Loucy (cell line): ENCODE results near the gene EGR4.

ENCODE experiments used
- H2AFZ ChIP-seq: fragments of 200-600 bp; sonication (generic); 2 replicates; pipeline ENCODE4 v1.6.0; 2016; ENCODE audit warnings: antibody characterized with exemption, mild to moderate bottlenecking, low read length, moderate library complexity
- H3F3A ChIP-seq: fragments of 200-600 bp; 2 replicates; pipeline ENCODE4 v1.6.0; 2016; ENCODE audit warnings: antibody characterized with exemption, low read depth, mild to moderate bottlenecking
- H3K27me3 ChIP-seq: fragments of 200-600 bp; sonication (generic); 2 replicates; pipeline ENCODE4 v1.6.1; 2014; ENCODE audit warnings: low read length, mild to moderate bottlenecking; ENCODE audit not compliant: insufficient read depth, poor library complexity, severe bottlenecking
- H3K36me3 ChIP-seq: fragments of 200-600 bp; sonication (generic); 2 replicates; pipeline ENCODE4 v1.6.1; 2016; ENCODE audit warnings: low read length; ENCODE audit not compliant: insufficient read depth
- H3K4me1 ChIP-seq: fragments of 200-600 bp; sonication (generic); 2 replicates; pipeline ENCODE4 v1.5.1; 2014; ENCODE audit warnings: low read length, mild to moderate bottlenecking; ENCODE audit not compliant: insufficient read depth, poor library complexity, severe bottlenecking
- H3K4me2 ChIP-seq: fragments of 200-600 bp; sonication (generic); 2 replicates; pipeline ENCODE4 v1.6.0; 2014; ENCODE audit warnings: antibody characterized with exemption, low read length, low read depth, mild to moderate bottlenecking; ENCODE audit not compliant: poor library complexity, severe bottlenecking
- H3K4me3 ChIP-seq: fragments of 200-600 bp; sonication (generic); 2 replicates; pipeline ENCODE4 v1.5.1; 2014; ENCODE audit warnings: low read length, mild to moderate bottlenecking, mixed read lengths; ENCODE audit not compliant: poor library complexity, severe bottlenecking
- H3K79me2 ChIP-seq: fragments of 200-600 bp; sonication (generic); 2 replicates; pipeline ENCODE4 v1.6.1; 2014; ENCODE audit warnings: low read length; ENCODE audit not compliant: insufficient read depth
- H3K9ac ChIP-seq: fragments of 200-600 bp; sonication (generic); 2 replicates; pipeline ENCODE4 v1.6.0; 2014; ENCODE audit warnings: mild to moderate bottlenecking, low read depth, low read length, moderate library complexity; ENCODE audit not compliant: poor library complexity, severe bottlenecking
- H3K9me2 ChIP-seq: fragments of 200-600 bp; sonication (generic); replicated peaks from 2 replicates; pipeline ENCODE4 v1.6.1; 2016; ENCODE audit warnings: low read depth, low read length, mixed read lengths
- H3K9me3 ChIP-seq: fragments of 200-600 bp; sonication (generic); 2 replicates; pipeline ENCODE4 v1.6.1; 2014; ENCODE audit warnings: mild to moderate bottlenecking, antibody characterized with exemption, low read length, low read depth; ENCODE audit not compliant: insufficient read depth
- H4K20me1 ChIP-seq: fragments of 200-600 bp; sonication (generic); 2 replicates; pipeline ENCODE4 v1.6.0; 2014; ENCODE audit warnings: antibody characterized with exemption, low read length, mild to moderate bottlenecking; ENCODE audit not compliant: insufficient read depth, poor library complexity, severe bottlenecking
- CTCF ChIP-seq: fragments of 200-600 bp; sonication (generic); conservative IDR thresholded peaks from 2 replicates; pipeline ENCODE4 v1.5.1; 2014; ENCODE audit warnings: mild to moderate bottlenecking, antibody characterized with exemption, low read length
- EZH2phosphoT487 ChIP-seq: fragments of 200-600 bp; IDR thresholded peaks from 2 replicates; pipeline ENCODE4 v1.6.1; 2018; ENCODE audit warnings: antibody characterized with exemption, mild to moderate bottlenecking, moderate library complexity, borderline replicate concordance

EGR4 gene

GRCh38 chr2:73337828-73338227 lies 44.5 kb upstream of the EGR4 start:
- Histone ChIP-seq H3K4me1 (no peaks in the 10 kb centered on the region), H3K9me3 (peaks cover 11% of the 10 kb centered on the region; the same call in 1 of the 2 replicates), H3K79me2 (no peaks in the 10 kb centered on the region), H3K27me3 (no peaks in the 10 kb centered on the region), H4K20me1 (no peaks in the 10 kb centered on the region), H3F3A (no peaks in the 10 kb centered on the region), H3K36me3 (no peaks in the 10 kb centered on the region), H3K9me2 (no peaks in the 10 kb centered on the region), H2AFZ (peak overlapping the region; percentile 43), H3K4me3 (no peak overlapping the region), H3K4me2 (peak overlapping the region; percentile 17), H3K9ac (no peak overlapping the region)
- TF ChIP-seq CTCF, result no peak
- TF ChIP-seq EZH2phosphoT487, result no peak

GRCh38 chr2:73334620-73335019 lies 41.3 kb upstream of the EGR4 start:
- Histone ChIP-seq H3K4me1 (no peaks in the 10 kb centered on the region), H2AFZ (no peak overlapping the region), H3K4me3 (no peak overlapping the region), H3K27me3 (no peaks in the 10 kb centered on the region), H3K79me2 (no peaks in the 10 kb centered on the region), H3F3A (no peaks in the 10 kb centered on the region), H3K4me2 (no peak overlapping the region), H3K9ac (no peak overlapping the region), H3K9me2 (no peaks in the 10 kb centered on the region), H4K20me1 (no peaks in the 10 kb centered on the region), H3K9me3 (peaks cover 11% of the 10 kb centered on the region; the same call in 1 of the 2 replicates), H3K36me3 (no peaks in the 10 kb centered on the region)
- no peak for TF ChIP-seq CTCF
- no peak for TF ChIP-seq EZH2phosphoT487

GRCh38 chr2:73334045-73334444 lies 40.7 kb upstream of the EGR4 start:
- H3K4me2 ChIP-seq, result no peak overlapping the region
- H3K79me2 ChIP-seq, result no peaks in the 10 kb centered on the region
- H4K20me1 ChIP-seq, result no peaks in the 10 kb centered on the region
- H3K27me3 ChIP-seq, result no peaks in the 10 kb centered on the region
- H3K9ac ChIP-seq, result no peak overlapping the region
- H3K4me3 ChIP-seq, result no peak overlapping the region
- no peaks in the 10 kb centered on the region for H3F3A ChIP-seq
- no peaks in the 10 kb centered on the region for H3K36me3 ChIP-seq
- no peaks in the 10 kb centered on the region for H3K4me1 ChIP-seq
- no peak for TF ChIP-seq CTCF
- TF ChIP-seq EZH2phosphoT487, result no peak
- H2AFZ ChIP-seq, result no peak overlapping the region
- H3K9me2 ChIP-seq, result no peaks in the 10 kb centered on the region
- peaks cover 11% of the 10 kb centered on the region; the same call in 1 of the 2 replicates for H3K9me3 ChIP-seq
